Muscle of leg (tissue), 11 donors: ENCODE results near the gene ANKH. TPM values are rescaled to one million over a fixed set of nuclear protein-coding genes. Genes with fewer than 3 reads are reported as not detected.
A peak's percentile ranks its signal among the peaks of the same experiment; 100 is the strongest.

ENCODE experiments used
- DNase-seq: peaks from one replicate; pipeline ENCODE4 v3.0.0; 2013
- H3K27ac ChIP-seq: one replicate; pipeline ENCODE4 v1.5.1; 2013; ENCODE audit warnings: mild to moderate bottlenecking, low read length, control low read depth
- H3K27me3 ChIP-seq: one replicate; pipeline ENCODE4 v1.6.1; 2013; ENCODE audit warnings: low read length; ENCODE audit not compliant: control insufficient read depth, insufficient read depth
- H3K36me3 ChIP-seq: one replicate; pipeline ENCODE4 v1.6.1; 2013; ENCODE audit warnings: low read length; ENCODE audit not compliant: control insufficient read depth, insufficient read depth
- H3K4me1 ChIP-seq: one replicate; pipeline ENCODE4 v1.6.1; 2013; ENCODE audit warnings: low read length; ENCODE audit not compliant: control insufficient read depth, insufficient read depth
- H3K4me3 ChIP-seq: one replicate; pipeline ENCODE4 v1.5.1; 2013; ENCODE audit warnings: low read length, control low read depth
- H3K9me3 ChIP-seq: replicated peaks from 2 replicates; pipeline ENCODE4 v1.6.1; 2013; ENCODE audit warnings: low read depth, low read length; ENCODE audit not compliant: control insufficient read depth
- WGBS: methylation state at CpG from one replicate; pipeline ENCODE4 v1.1.5; 2013; ENCODE audit warnings: missing lambda C conversion rate; ENCODE audit not compliant: insufficient coverage; 5-methylcytosine and 5-hydroxymethylcytosine counted together
- polyA plus RNA-seq, 8 donors: library from polyadenylated mRNA; unstranded; fragments of 120-200 nt; gene quantifications; one replicate each; pipeline versions ENCODE4 v1.2.1 to v1.2.3, GENCODE V29; 2013; ENCODE audit warnings: inconsistent platforms in 1 of 8, low replicate concordance in 1 of 8; ENCODE audit not compliant: insufficient read length in 8 of 8, insufficient read depth in 1 of 8
- total RNA-seq: library from RNA; stranded (reverse); fragments of 120-200 nt; gene quantifications from one replicate; pipeline ENCODE4 v1.2.4, GENCODE V29; 2013

The ANKH gene
- total and polyA plus RNA-seq, 9 donors: 14.8 to 22.2 (median 16.8) TPM

- H3K9me3 ChIP-seq: no peaks in the 10 kb centered on the region
- H3K4me3 ChIP-seq: no peak overlapping the region
- no peaks in the 10 kb centered on the region for H3K27me3 ChIP-seq
- DNase-seq: no peak
- WGBS: 94% methylated on average over 3 of the region's 6 CpGs
- peaks cover 5% of the 10 kb centered on the region for H3K36me3 ChIP-seq
- H3K4me1 ChIP-seq: no peaks in the 10 kb centered on the region
- H3K27ac ChIP-seq: no peak overlapping the region
These were observed 118.3 kb downstream of the ANKH start for GRCh38 chr5:14753292-14753691.

- Histone ChIP-seq H3K36me3 (peaks cover 5% of the 10 kb centered on the region), H3K27me3 (no peaks in the 10 kb centered on the region), H3K9me3 (no peaks in the 10 kb centered on the region), H3K4me3 (no peak overlapping the region), H3K4me1 (no peaks in the 10 kb centered on the region), H3K27ac (no peak overlapping the region)
- DNase-seq: no peak
- WGBS: 43% methylated on average over 4 of the region's 6 CpGs
These were observed 119.0 kb downstream of the ANKH start for GRCh38 chr5:14752497-14753071.

- WGBS: 89% methylated on average over 3 of the region's 5 CpGs
- Histone ChIP-seq H3K4me1 (no peaks in the 10 kb centered on the region), H3K36me3 (peaks cover 5% of the 10 kb centered on the region), H3K9me3 (no peaks in the 10 kb centered on the region), H3K27ac (no peak overlapping the region), H3K27me3 (no peaks in the 10 kb centered on the region), H3K4me3 (no peak overlapping the region)
- no peak for DNase-seq
These were observed 120.9 kb downstream of the ANKH start for GRCh38 chr5:14750712-14751111.

GRCh38 chr5:14749579-14750101 lies 121.9 kb downstream of the ANKH start:
- peaks cover 5% of the 10 kb centered on the region for H3K36me3 ChIP-seq
- H3K27me3 ChIP-seq: no peaks in the 10 kb centered on the region
- H3K27ac ChIP-seq: no peak overlapping the region
- no CpG with 5 or more reads among the region's 4 CpGs for WGBS
- no peaks in the 10 kb centered on the region for H3K9me3 ChIP-seq
- peaks cover 3% of the 10 kb centered on the region for H3K4me1 ChIP-seq
- DNase-seq: peak; percentile 34
- H3K4me3 ChIP-seq: no peak overlapping the region

GRCh38 chr5:14748180-14748900 lies 123.2 kb downstream of the ANKH start:
- WGBS: 76% methylated on average over 12 of the region's 12 CpGs
- H3K4me3 ChIP-seq: no peak overlapping the region
- H3K9me3 ChIP-seq: no peaks in the 10 kb centered on the region
- peaks cover 5% of the 10 kb centered on the region for H3K36me3 ChIP-seq
- H3K27ac ChIP-seq: no peak overlapping the region
- peak; percentile 75 for DNase-seq
- H3K4me1 ChIP-seq: peaks cover 5% of the 10 kb centered on the region
- no peaks in the 10 kb centered on the region for H3K27me3 ChIP-seq

GRCh38 chr5:14745753-14746152 lies 125.8 kb downstream of the ANKH start:
- H3K36me3 ChIP-seq: peaks cover 3% of the 10 kb centered on the region
- WGBS: 91% methylated on average over 14 of the region's 14 CpGs
- peaks cover 9% of the 10 kb centered on the region for H3K4me1 ChIP-seq
- H3K27me3 ChIP-seq: no peaks in the 10 kb centered on the region
- H3K9me3 ChIP-seq: no peaks in the 10 kb centered on the region
- no peak for DNase-seq
- no peak overlapping the region for H3K4me3 ChIP-seq
- no peak overlapping the region for H3K27ac ChIP-seq

GRCh38 chr5:14745188-14745563 lies 126.4 kb downstream of the ANKH start:
- Histone ChIP-seq H3K4me3 (no peak overlapping the region), H3K27me3 (no peaks in the 10 kb centered on the region), H3K27ac (no peak overlapping the region), H3K9me3 (no peaks in the 10 kb centered on the region), H3K4me1 (peaks cover 9% of the 10 kb centered on the region), H3K36me3 (peaks cover 5% of the 10 kb centered on the region)
- WGBS: 94% methylated on average over 2 of the region's 5 CpGs
- DNase-seq: no peak

- H3K36me3 ChIP-seq: peaks cover 6% of the 10 kb centered on the region
- H3K4me3 ChIP-seq: no peak overlapping the region
These were observed 127.0 kb downstream of the ANKH start for GRCh38 chr5:14744296-14745187.

GRCh38 chr5:14743601-14744295 lies 127.8 kb downstream of the ANKH start:
- peaks cover 5% of the 10 kb centered on the region for H3K36me3 ChIP-seq
- H3K4me3 ChIP-seq: no peak overlapping the region
- no peak for DNase-seq
- H3K4me1 ChIP-seq: peaks cover 9% of the 10 kb centered on the region
- 77% methylated on average over 2 of the region's 6 CpGs for WGBS
- no peaks in the 10 kb centered on the region for H3K27me3 ChIP-seq
- H3K27ac ChIP-seq: no peak overlapping the region
- H3K9me3 ChIP-seq: no peaks in the 10 kb centered on the region

More at GRCh38 chr5:14744296-14745187, 127.0 kb downstream of the ANKH start:
- H3K27ac ChIP-seq: no peak overlapping the region
- DNase-seq: no peak
- 69% methylated on average over 7 of the region's 14 CpGs for WGBS
- no peaks in the 10 kb centered on the region for H3K9me3 ChIP-seq
- peaks cover 9% of the 10 kb centered on the region for H3K4me1 ChIP-seq
- no peaks in the 10 kb centered on the region for H3K27me3 ChIP-seq
